OCI-LY3 (cell line): Measurements from ENCODE around the gene KCNG1.

Experiments
- H2AFZ ChIP-seq: fragments of 200-600, 300-600 bp; shearing (Covaris generic); 2 replicates; pipeline ENCODE4 v1.6.0; 2014; ENCODE audit warnings: antibody characterized with exemption, low read depth, low read length
- H3K27ac ChIP-seq: fragments of 200-600, 300-600 bp; sonication (generic); 2 replicates; pipeline ENCODE4 v1.5.1; 2014; ENCODE audit warnings: mild to moderate bottlenecking, low read length, moderate library complexity, mixed read lengths
- H3K27me3 ChIP-seq: fragments of 200-600, 300-600 bp; sonication (generic); 2 replicates; pipeline ENCODE4 v1.6.1; 2014; ENCODE audit warnings: low read depth, low read length, mixed read lengths
- H3K36me3 ChIP-seq: fragments of 200-600, 300-600 bp; sonication (generic); replicated peaks from 2 replicates; pipeline ENCODE3; 2014; ENCODE audit warnings: low read depth, low read length, mixed read lengths
- H3K4me1 ChIP-seq: fragments of 300-600, 200-600 bp; sonication (generic); 2 replicates; pipeline ENCODE4 v1.6.1; 2014; ENCODE audit warnings: low read length, mixed read lengths
- H3K4me2 ChIP-seq: fragments of 200-600, 300-600 bp; sonication (generic); 2 replicates; pipeline ENCODE4 v1.6.1; 2014; ENCODE audit warnings: low read length, mixed read lengths
- H3K4me3 ChIP-seq: fragments of 300-600, 200-600 bp; sonication (generic); 2 replicates; pipeline ENCODE4 v1.5.1; 2014; ENCODE audit warnings: antibody characterized with exemption, mild to moderate bottlenecking, low read length, moderate library complexity
- H3K79me2 ChIP-seq: fragments of 300-600, 200-600 bp; shearing (Covaris generic); 2 replicates; pipeline ENCODE4 v1.6.1; 2014; ENCODE audit warnings: mild to moderate bottlenecking, low read length, mixed read lengths
- H3K9ac ChIP-seq: fragments of 300-600, 200-600 bp; shearing (Covaris generic); 2 replicates; pipeline ENCODE4 v1.6.0; 2014; ENCODE audit warnings: mild to moderate bottlenecking, low read length, moderate library complexity
- H3K9me3 ChIP-seq: fragments of 200-600, 300-600 bp; shearing (Covaris generic); 2 replicates; pipeline ENCODE4 v1.6.1; 2014; ENCODE audit warnings: low read length, mixed read lengths; ENCODE audit not compliant: insufficient read depth
- H4K20me1 ChIP-seq: fragments of 200-600, 300-600 bp; sonication (generic); 2 replicates; pipeline ENCODE4 v1.6.1; 2016; ENCODE audit warnings: low read length, mixed read lengths; ENCODE audit not compliant: insufficient read depth
- CTCF ChIP-seq: fragments of 200-600, 300-600 bp; sonication (generic); IDR thresholded peaks from 2 replicates; pipeline ENCODE4 v1.5.1; 2014; ENCODE audit warnings: antibody characterized with exemption, low read length, low read depth
- EZH2phosphoT487 ChIP-seq: fragments of 200-600 bp; shearing (Covaris generic); IDR thresholded peaks from 2 replicates; pipeline ENCODE4 v1.6.1; 2018; ENCODE audit warnings: antibody characterized with exemption, mixed run types, low read depth

Gene KCNG1

GRCh38 chr20:51020657-51021056, 2.2 kb downstream of the KCNG1 start:
- Histone ChIP-seq H3K79me2 (no peaks in the 10 kb centered on the region), H3K27me3 (peaks cover 25% of the 10 kb centered on the region), H4K20me1 (no peaks in the 10 kb centered on the region), H3K36me3 (no peaks in the 10 kb centered on the region), H3K9ac (no peak overlapping the region), H3K4me1 (no peaks in the 10 kb centered on the region), H3K27ac (no peak overlapping the region), H3K9me3 (no peaks in the 10 kb centered on the region), H3K4me3 (no peak overlapping the region), H2AFZ (no peak overlapping the region), H3K4me2 (no peak overlapping the region)
- TF ChIP-seq EZH2phosphoT487 (no peak), CTCF (no peak)

GRCh38 chr20:51019656-51020592, 3.0 kb downstream of the KCNG1 start:
- H3K27me3 ChIP-seq, result peaks cover 22% of the 10 kb centered on the region; the same call in 1 of the 2 replicates
- H3K27ac ChIP-seq, result no peak overlapping the region
- H3K9ac ChIP-seq, result no peak overlapping the region
- H4K20me1 ChIP-seq, result no peaks in the 10 kb centered on the region
- no peak overlapping the region for H3K4me3 ChIP-seq
- no peak for TF ChIP-seq EZH2phosphoT487
- TF ChIP-seq CTCF, result no peak
- no peak overlapping the region for H3K4me2 ChIP-seq
- H3K4me1 ChIP-seq, result no peaks in the 10 kb centered on the region
- no peak overlapping the region for H2AFZ ChIP-seq
- no peaks in the 10 kb centered on the region for H3K36me3 ChIP-seq
- H3K79me2 ChIP-seq, result no peaks in the 10 kb centered on the region
- no peaks in the 10 kb centered on the region for H3K9me3 ChIP-seq

GRCh38 chr20:51017251-51017650, 5.7 kb downstream of the KCNG1 start:
- H2AFZ ChIP-seq, result no peak overlapping the region
- H4K20me1 ChIP-seq, result no peaks in the 10 kb centered on the region
- no peak overlapping the region for H3K9ac ChIP-seq
- no peak overlapping the region for H3K4me2 ChIP-seq
- no peak overlapping the region for H3K4me3 ChIP-seq
- no peaks in the 10 kb centered on the region for H3K9me3 ChIP-seq
- TF ChIP-seq EZH2phosphoT487 (no peak), CTCF (no peak)
- H3K27me3 ChIP-seq, result peaks cover 35% of the 10 kb centered on the region
- no peak overlapping the region for H3K27ac ChIP-seq
- H3K4me1 ChIP-seq, result no peaks in the 10 kb centered on the region
- H3K79me2 ChIP-seq, result no peaks in the 10 kb centered on the region
- H3K36me3 ChIP-seq, result no peaks in the 10 kb centered on the region

- Histone ChIP-seq H3K4me2 (no peak overlapping the region), H3K4me1 (no peaks in the 10 kb centered on the region), H3K79me2 (no peaks in the 10 kb centered on the region), H3K9me3 (no peaks in the 10 kb centered on the region), H4K20me1 (no peaks in the 10 kb centered on the region), H3K36me3 (no peaks in the 10 kb centered on the region), H3K27ac (no peak overlapping the region), H3K27me3 (peaks cover 33% of the 10 kb centered on the region), H2AFZ (no peak overlapping the region), H3K4me3 (no peak overlapping the region), H3K9ac (no peak overlapping the region)
- TF ChIP-seq EZH2phosphoT487 (no peak), CTCF (no peak)
Observed at GRCh38 chr20:51016521-51016920, 6.4 kb downstream of the KCNG1 start.
